H1 (cell line): Measurements from ENCODE around the gene EPYC. TPM values are rescaled to one million over a fixed set of nuclear protein-coding genes. Genes with fewer than 3 reads are reported as not detected.

ENCODE experiments used
- CTCF ChIA-PET: fragments of 300-600 bp; sonication (Branson Sonifier 250); formaldehyde crosslinking; loops from one replicate; lab custom pipeline; 2021; ENCODE audit not compliant: partially characterized antibody; lab: Charles Lee
- POLR2A ChIA-PET: fragments of 300-600 bp; sonication (Branson Sonifier 250); formaldehyde crosslinking; loops from one replicate; lab custom pipeline; 2021; ENCODE audit warnings: inconsistent platforms; ENCODE audit not compliant: partially characterized antibody; lab: Charles Lee
- DNase-seq, 2 experiments: peaks; one replicate each; pipeline versions ENCODE4 v3.0.0 to v3.0.0-alpha.2; 2010 to 2022; ENCODE audit warnings: low spot score in 2 of 2, low read depth in 1 of 2, mixed read lengths in 1 of 2
- FAIRE-seq: peaks from 2 replicates; lab custom pipeline; 2011; peaks lifted over from hg19 to GRCh38; lab: Jason Lieb, UNC
- H2AFZ ChIP-seq: 2 replicates; pipeline ENCODE4 v1.8.1; 2012; ENCODE audit warnings: low read length, inconsistent platforms
- H2AK5ac ChIP-seq: 2 replicates; pipeline ENCODE4 v1.6.1; 2013; ENCODE audit warnings: low read depth, low read length
- H2BK120ac ChIP-seq: replicated peaks from 2 replicates; pipeline ENCODE3; 2013; ENCODE audit warnings: low read depth, low read length, inconsistent platforms
- H2BK12ac ChIP-seq: 2 replicates; pipeline ENCODE4 v1.6.1; 2013; ENCODE audit warnings: low read depth, low read length
- H2BK15ac ChIP-seq: 2 replicates; pipeline ENCODE4 v1.6.1; 2013; ENCODE audit warnings: low read length
- H2BK20ac ChIP-seq: 2 replicates; pipeline ENCODE4 v1.6.1; 2013; ENCODE audit warnings: low read length
- H2BK5ac ChIP-seq: 2 replicates; pipeline ENCODE4 v1.6.1; 2013; ENCODE audit warnings: low read depth, low read length
- H3K14ac ChIP-seq: 2 replicates; pipeline ENCODE4 v1.6.1; 2013; ENCODE audit warnings: inconsistent platforms; ENCODE audit not compliant: insufficient read length
- H3K18ac ChIP-seq: 2 replicates; pipeline ENCODE4 v1.6.1; 2013; ENCODE audit warnings: low read length; ENCODE audit errors: extremely low read depth
- H3K23ac ChIP-seq: 2 replicates; pipeline ENCODE4 v1.6.1; 2013; ENCODE audit warnings: inconsistent platforms; ENCODE audit not compliant: insufficient read length
- H3K23me2 ChIP-seq: 2 replicates; pipeline ENCODE4 v1.6.1; 2013; ENCODE audit warnings: low read depth, low read length
- H3K27ac ChIP-seq: 2 replicates; pipeline ENCODE4 v1.6.1; 2011; ENCODE audit warnings: low read depth, low read length, inconsistent platforms
- H3K27me3 ChIP-seq, 4 experiments: replicated peaks in 1 of 4; 1 replicate in 1 of 4; 2 replicates in 3 of 4; pipeline versions ENCODE4 v1.6.1 to v1.8.1; 2011 to 2013; ENCODE audit warnings: low read length in 3 of 4, mild to moderate bottlenecking in 3 of 4, inconsistent platforms in 2 of 4, mixed read lengths in 2 of 4, moderate library complexity in 1 of 4; ENCODE audit not compliant: control insufficient read depth in 3 of 4, insufficient read depth in 3 of 4; ENCODE audit errors: extremely low read depth in 1 of 4
- H3K36me3 ChIP-seq, 4 experiments: 2 replicates each; pipeline versions ENCODE4 v1.6.1 to v1.8.1; 2011 to 2013; ENCODE audit warnings: mild to moderate bottlenecking in 4 of 4, low read length in 3 of 4, moderate library complexity in 2 of 4, control low read depth in 1 of 4, inconsistent platforms in 1 of 4; ENCODE audit not compliant: insufficient read depth in 4 of 4, control insufficient read depth in 2 of 4
- H3K4ac ChIP-seq: replicated peaks from 2 replicates; pipeline ENCODE3; 2013; ENCODE audit warnings: low read length, low read depth, mixed read lengths, inconsistent platforms; ENCODE audit not compliant: insufficient read length
- H3K4me1 ChIP-seq, 4 experiments: replicated peaks in 1 of 4; 1 replicate in 1 of 4; 2 replicates in 3 of 4; pipeline versions ENCODE4 v1.6.1 to v1.8.1; 2011 to 2013; ENCODE audit warnings: low read length in 3 of 4, inconsistent platforms in 2 of 4, mixed read lengths in 1 of 4; ENCODE audit not compliant: insufficient read depth in 4 of 4, control insufficient read depth in 3 of 4
- H3K4me2 ChIP-seq, 2 experiments: 2 replicates each; pipeline versions ENCODE4 v1.6.1 to v1.8.1; 2011 to 2013; ENCODE audit warnings: low read depth in 2 of 2, low read length in 2 of 2, control low read depth in 1 of 2, inconsistent platforms in 1 of 2, mild to moderate bottlenecking in 1 of 2; ENCODE audit not compliant: insufficient read depth in 1 of 2
- H3K4me3 ChIP-seq, 4 experiments: fragments of 200-600, 300-600 bp in 1 of 4; sonication (generic), shearing (Covaris generic), sonication (Bioruptor Twin) in 1 of 4; 2 replicates each; pipeline versions ENCODE4 v1.5.1 to v1.8.1; 2011 to 2016; ENCODE audit warnings: low read length in 4 of 4, low read depth in 3 of 4, control low read depth in 2 of 4, inconsistent platforms in 2 of 4, mild to moderate bottlenecking in 2 of 4, mixed read lengths in 1 of 4, moderate library complexity in 1 of 4; ENCODE audit not compliant: insufficient read depth in 2 of 4; ENCODE audit errors: extremely low read depth in 1 of 4
- H3K56ac ChIP-seq: replicated peaks from 2 replicates; pipeline ENCODE3; 2013; ENCODE audit warnings: low read depth, mild to moderate bottlenecking, mixed read lengths, low read length, inconsistent platforms; ENCODE audit not compliant: insufficient read length
- H3K79me1 ChIP-seq: 2 replicates; pipeline ENCODE4 v1.6.1; 2013; ENCODE audit warnings: low read depth, low read length, control low read depth
- H3K79me2 ChIP-seq, 2 experiments: 2 replicates each; pipeline versions ENCODE4 v1.6.1 to v1.8.1; 2012 to 2013; ENCODE audit warnings: low read length in 2 of 2, mild to moderate bottlenecking in 2 of 2, inconsistent platforms in 1 of 2; ENCODE audit not compliant: insufficient read depth in 2 of 2, control insufficient read depth in 1 of 2
- H3K9ac ChIP-seq, 4 experiments: replicated peaks in 1 of 4; 1 replicate in 1 of 4; 2 replicates in 3 of 4; pipeline versions ENCODE4 v1.6.1 to v1.8.1; 2011 to 2013; ENCODE audit warnings: low read depth in 3 of 4, low read length in 3 of 4, control low read depth in 2 of 4, mild to moderate bottlenecking in 2 of 4, moderate library complexity in 2 of 4, inconsistent platforms in 1 of 4; ENCODE audit errors: extremely low read depth in 1 of 4
- H3K9me3 ChIP-seq, 2 experiments: 2 replicates each; pipeline versions ENCODE4 v1.6.1 to v1.8.1; 2012 to 2013; ENCODE audit warnings: mild to moderate bottlenecking in 2 of 2, moderate library complexity in 2 of 2, control low read depth in 1 of 2, inconsistent platforms in 1 of 2, low read depth in 1 of 2, low read length in 1 of 2, mixed read lengths in 1 of 2; ENCODE audit not compliant: insufficient read depth in 2 of 2
- H4K20me1 ChIP-seq, 2 experiments: replicated peaks in 1 of 2; 2 replicates each; pipeline versions ENCODE3 to v1.8.1; 2011 to 2013; ENCODE audit warnings: inconsistent platforms in 2 of 2, low read length in 2 of 2, mild to moderate bottlenecking in 1 of 2; ENCODE audit not compliant: insufficient read depth in 2 of 2, control insufficient read depth in 1 of 2
- H4K5ac ChIP-seq: 2 replicates; pipeline ENCODE4 v1.6.1; 2013; ENCODE audit warnings: low read length, low read depth, mixed read lengths, inconsistent platforms; ENCODE audit not compliant: insufficient read length
- H4K8ac ChIP-seq: 2 replicates; pipeline ENCODE4 v1.8.0; 2013; ENCODE audit warnings: mild to moderate bottlenecking, moderate library complexity, low read length, inconsistent platforms; ENCODE audit not compliant: insufficient read depth; ENCODE audit errors: extremely low read depth
- H4K91ac ChIP-seq: replicated peaks from 2 replicates; pipeline ENCODE3; 2013; ENCODE audit warnings: low read length, mixed read lengths, inconsistent platforms; ENCODE audit not compliant: insufficient read length
- GTF2F1 ChIP-seq: IDR thresholded peaks from 2 replicates; pipeline ENCODE4 v1.6.1; 2012; ENCODE audit warnings: low read depth, low read length, improper control_type of control experiment, borderline replicate concordance
- POLR2A ChIP-seq, 2 experiments: IDR thresholded peaks; 1 replicate in 1 of 2; 2 replicates in 1 of 2; pipeline ENCODE4 v1.6.1; 2011; ENCODE audit warnings: low read depth in 2 of 2, low read length in 2 of 2, mild to moderate bottlenecking in 2 of 2; ENCODE audit errors: control extremely low read depth in 1 of 2
- WGBS, 2 experiments: shearing (Covaris generic) in 1 of 2; methylation state at CpG; one replicate each; pipeline versions ENCODE4 v1.1.6 to v1.1.7; 2013 to 2015; ENCODE audit warnings: low lambda C conversion rate in 2 of 2, mixed read lengths in 2 of 2, inconsistent platforms in 1 of 2, low coverage in 1 of 2, missing lambda C conversion rate in 1 of 2; ENCODE audit not compliant: insufficient replicate concordance in 2 of 2, insufficient coverage in 1 of 2, insufficient read length in 1 of 2; ENCODE audit errors: extremely low coverage in 1 of 2, missing lambda C conversion rate in 1 of 2; 5-methylcytosine and 5-hydroxymethylcytosine counted together
- polyA plus RNA-seq, 7 experiments: library from polyadenylated mRNA; depleted of rRNA in 3 of 7; stranded (reverse) in 5 of 7; unstranded in 2 of 7; fragments of >200 nt in 5 of 7; fragments of 200-250 nt in 2 of 7; gene quantifications; 1 replicate in 5 of 7; 2 replicates in 1 of 7; 4 replicates in 1 of 7; pipeline versions ENCODE4 v1.2.1 to v1.2.3, GENCODE V29; 2011 to 2013; ENCODE audit warnings: missing spikeins in 2 of 7, mixed read lengths in 2 of 7
- total RNA-seq: library from RNA; stranded (reverse); fragmentation: NEBNext Ultra II Directional; extraction: Animal tissue kit (Norgen Biotek cat#: 25700); gene quantifications from 2 replicates; pipeline ENCODE4 v1.2.1, GENCODE V29; 2021

EPYC gene
- total and polyA plus RNA-seq, 2 of the 8 experiments (the other 6 are each of a cell fraction or from before 2014, with no cell fraction given) = not detected

GRCh38 chr12:91040096-91040755 lies 35.5 kb upstream of the EPYC start:
- Histone ChIP-seq H4K20me1 (no peaks in the 10 kb centered on the region), H3K79me2 (no peaks in the 10 kb centered on the region), H3K27me3 (no peaks in the 10 kb centered on the region), H3K27ac (no peak overlapping the region), H3K14ac (no peak overlapping the region), H3K4me1 (no peaks in the 10 kb centered on the region), H3K56ac (no peak overlapping the region), H3K4ac (no peak overlapping the region), H2BK5ac (no peak overlapping the region), H2AFZ (no peak overlapping the region), H3K4me3 (no peak overlapping the region), H3K23ac (no peak overlapping the region), H3K36me3 (no peaks in the 10 kb centered on the region), H3K9me3 (no peaks in the 10 kb centered on the region), H4K8ac (no peak overlapping the region), H3K23me2 (no peaks in the 10 kb centered on the region), H4K91ac (no peak overlapping the region), H3K79me1 (no peaks in the 10 kb centered on the region), H4K5ac (no peak overlapping the region), H2AK5ac (no peak overlapping the region), H2BK120ac (no peak overlapping the region), H3K4me2 (no peak overlapping the region), H2BK20ac (no peak overlapping the region), H3K9ac (no peak overlapping the region), H2BK15ac (no peak overlapping the region), H3K18ac (no peak overlapping the region), H2BK12ac (no peak overlapping the region)
- ChIA-PET CTCF (no interaction called here), POLR2A (no interaction called here)
- DNase-seq = no peak
- FAIRE-seq = no peak
- TF ChIP-seq GTF2F1 (no peak), POLR2A (IDR thresholded peaks at IDR 0.05; ENCODE audit: control extremely low read depth in 1 of 2, low read depth in 2 of 2, low read length in 2 of 2) (no peak)
- 92% methylated on average over 1 of the region's 1 CpG; no CpG with 5 or more reads in 1 of the 2 experiments for WGBS, 2 experiments
